ENCODE results near the gene ISX.

DNA sequence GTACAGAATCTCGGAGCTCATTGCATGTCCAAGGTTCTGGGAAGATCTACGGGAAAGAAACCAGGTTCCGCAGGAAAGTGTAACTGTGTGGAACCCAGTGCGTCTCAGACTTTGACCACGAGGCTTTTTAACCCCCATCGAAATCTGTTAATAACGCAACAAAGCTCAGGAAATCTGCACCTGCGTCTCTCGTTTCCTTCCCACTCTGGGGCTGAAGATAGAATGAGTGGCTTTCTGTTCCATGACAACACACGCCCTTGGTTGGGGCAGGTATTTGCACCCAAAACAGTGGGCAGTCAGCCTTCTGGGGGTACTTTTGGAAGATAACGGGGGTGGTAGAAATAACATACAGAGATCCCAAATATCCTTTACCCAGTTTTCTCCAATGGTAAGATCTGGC, 38.5 kb downstream of the ISX start:
- TF ChIP-seq MXI1 (IDR thresholded peaks at IDR 0.05; ENCODE audit: low read depth, low read length) (no peak), KAT2B (IDR thresholded peaks at IDR 0.05; ENCODE audit: low read depth, low read length) (no peak), ZNF175 (CRISPR knock-in tag; IDR thresholded peaks at IDR 0.05; ENCODE audit: low read depth) (no peak), HIVEP1 (CRISPR knock-in tag; IDR thresholded peaks at IDR 0.05) (no peak), TARDBP (IDR thresholded peaks at IDR 0.05) (no peak), MTA3 (IDR thresholded peaks at IDR 0.05; ENCODE audit: borderline replicate concordance) (no peak), CBFA2T3 (IDR thresholded peaks at IDR 0.05) (no peak), NFE2L1 (tag; IDR thresholded peaks at IDR 0.05; ENCODE audit: borderline replicate concordance, low read depth) (no peak), RAD21 (CRISPR knock-in tag; conservative IDR thresholded peaks at IDR 0.05 in 1 of 2, IDR thresholded peaks at IDR 0.05 in 1 of 2) (no peak), TAF1 (IDR thresholded peaks at IDR 0.05; ENCODE audit: control insufficient read depth, extremely low read depth, insufficient read depth, low read length, severe bottlenecking) (no peak), EP300 (IDR thresholded peaks at IDR 0.05; ENCODE audit: low read length) (no peak)
- TF ChIP-seq, protein P1, sequence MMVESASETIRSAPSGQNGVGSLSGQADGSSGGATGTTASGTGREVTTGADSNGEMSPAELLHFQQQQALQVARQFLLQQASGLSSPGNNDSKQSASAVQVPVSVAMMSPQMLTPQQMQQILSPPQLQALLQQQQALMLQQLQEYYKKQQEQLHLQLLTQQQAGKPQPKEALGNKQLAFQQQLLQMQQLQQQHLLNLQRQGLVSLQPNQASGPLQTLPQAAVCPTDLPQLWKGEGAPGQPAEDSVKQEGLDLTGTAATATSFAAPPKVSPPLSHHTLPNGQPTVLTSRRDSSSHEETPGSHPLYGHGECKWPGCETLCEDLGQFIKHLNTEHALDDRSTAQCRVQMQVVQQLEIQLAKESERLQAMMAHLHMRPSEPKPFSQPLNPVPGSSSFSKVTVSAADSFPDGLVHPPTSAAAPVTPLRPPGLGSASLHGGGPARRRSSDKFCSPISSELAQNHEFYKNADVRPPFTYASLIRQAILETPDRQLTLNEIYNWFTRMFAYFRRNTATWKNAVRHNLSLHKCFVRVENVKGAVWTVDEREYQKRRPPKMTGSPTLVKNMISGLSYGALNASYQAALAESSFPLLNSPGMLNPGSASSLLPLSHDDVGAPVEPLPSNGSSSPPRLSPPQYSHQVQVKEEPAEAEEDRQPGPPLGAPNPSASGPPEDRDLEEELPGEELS (CRISPR knock-in tag; IDR thresholded peaks at IDR 0.05; ENCODE audit: borderline replicate concordance) = no peak
- TF ChIP-seq, protein P2, sequence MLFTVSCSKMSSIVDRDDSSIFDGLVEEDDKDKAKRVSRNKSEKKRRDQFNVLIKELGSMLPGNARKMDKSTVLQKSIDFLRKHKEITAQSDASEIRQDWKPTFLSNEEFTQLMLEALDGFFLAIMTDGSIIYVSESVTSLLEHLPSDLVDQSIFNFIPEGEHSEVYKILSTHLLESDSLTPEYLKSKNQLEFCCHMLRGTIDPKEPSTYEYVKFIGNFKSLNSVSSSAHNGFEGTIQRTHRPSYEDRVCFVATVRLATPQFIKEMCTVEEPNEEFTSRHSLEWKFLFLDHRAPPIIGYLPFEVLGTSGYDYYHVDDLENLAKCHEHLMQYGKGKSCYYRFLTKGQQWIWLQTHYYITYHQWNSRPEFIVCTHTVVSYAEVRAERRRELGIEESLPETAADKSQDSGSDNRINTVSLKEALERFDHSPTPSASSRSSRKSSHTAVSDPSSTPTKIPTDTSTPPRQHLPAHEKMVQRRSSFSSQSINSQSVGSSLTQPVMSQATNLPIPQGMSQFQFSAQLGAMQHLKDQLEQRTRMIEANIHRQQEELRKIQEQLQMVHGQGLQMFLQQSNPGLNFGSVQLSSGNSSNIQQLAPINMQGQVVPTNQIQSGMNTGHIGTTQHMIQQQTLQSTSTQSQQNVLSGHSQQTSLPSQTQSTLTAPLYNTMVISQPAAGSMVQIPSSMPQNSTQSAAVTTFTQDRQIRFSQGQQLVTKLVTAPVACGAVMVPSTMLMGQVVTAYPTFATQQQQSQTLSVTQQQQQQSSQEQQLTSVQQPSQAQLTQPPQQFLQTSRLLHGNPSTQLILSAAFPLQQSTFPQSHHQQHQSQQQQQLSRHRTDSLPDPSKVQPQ (CRISPR knock-in tag; IDR thresholded peaks at IDR 0.05; ENCODE audit: borderline replicate concordance) = no peak
